CD14-positive monocyte (primary cell): Measurements from ENCODE around the gene MORN5. TPM values are rescaled to one million over a fixed set of nuclear protein-coding genes. Genes with fewer than 3 reads are reported as not detected.

Source experiments
- DNase-seq, 3 donors: peaks; one replicate each; pipeline ENCODE4 v3.0.0-alpha.2; 2011 to 2022
- H2AFZ ChIP-seq: 2 replicates; pipeline ENCODE4 v1.6.0; 2012; ENCODE audit warnings: mild to moderate bottlenecking, low read depth, low read length, inconsistent platforms; ENCODE audit not compliant: insufficient read depth, poor library complexity, severe bottlenecking
- H3K27ac ChIP-seq, 2 donors: 1 replicate in 1 of 2; 2 replicates in 1 of 2; pipeline ENCODE4 v1.5.1; 2012 to 2013; ENCODE audit warnings: low read length in 2 of 2, control low read depth in 1 of 2, inconsistent platforms in 1 of 2, low read depth in 1 of 2, mild to moderate bottlenecking in 1 of 2
- H3K27me3 ChIP-seq, 2 donors: one replicate each; pipeline versions ENCODE4 v1.6.0 to v1.6.1; 2011 to 2013; ENCODE audit warnings: low read length in 2 of 2; ENCODE audit not compliant: control insufficient read depth in 2 of 2, insufficient read depth in 2 of 2
- H3K36me3 ChIP-seq, 2 donors: replicated peaks in 1 of 2; 1 replicate in 1 of 2; 2 replicates in 1 of 2; pipeline versions ENCODE4 v1.5.1 to v1.6.1; 2012 to 2013; ENCODE audit warnings: low read length in 2 of 2, control low read depth in 1 of 2, inconsistent platforms in 1 of 2, mild to moderate bottlenecking in 1 of 2; ENCODE audit not compliant: insufficient read depth in 2 of 2, control insufficient read depth in 1 of 2
- H3K4me1 ChIP-seq, 2 donors: 1 replicate in 1 of 2; 2 replicates in 1 of 2; pipeline versions ENCODE4 v1.5.1 to v1.6.1; 2012 to 2013; ENCODE audit warnings: low read length in 2 of 2, control low read depth in 1 of 2, inconsistent platforms in 1 of 2, mild to moderate bottlenecking in 1 of 2, moderate library complexity in 1 of 2; ENCODE audit not compliant: insufficient read depth in 2 of 2, control insufficient read depth in 1 of 2
- H3K4me2 ChIP-seq: replicated peaks from 2 replicates; pipeline ENCODE3; 2012; ENCODE audit warnings: low read length, moderate library complexity, mild to moderate bottlenecking; ENCODE audit not compliant: poor library complexity, severe bottlenecking; ENCODE audit errors: extremely low read depth
- H3K4me3 ChIP-seq, 3 experiments: fragments of 200-600 bp in 1 of 3; sonication (generic) in 1 of 3; replicated peaks in 1 of 3; 1 replicate in 2 of 3; 2 replicates in 1 of 3; pipeline ENCODE4 v1.5.1; 2011 to 2013; ENCODE audit warnings: low read length in 3 of 3, mild to moderate bottlenecking in 3 of 3, control low read depth in 2 of 3, low read depth in 2 of 3, inconsistent platforms in 1 of 3, moderate library complexity in 1 of 3
- H3K79me2 ChIP-seq: 2 replicates; pipeline ENCODE4 v1.6.0; 2012; ENCODE audit warnings: mild to moderate bottlenecking, control low read depth, inconsistent platforms, low read length, moderate library complexity; ENCODE audit not compliant: insufficient read depth
- H3K9ac ChIP-seq: 2 replicates; pipeline ENCODE4 v1.6.0; 2017; ENCODE audit warnings: low read length, mild to moderate bottlenecking; ENCODE audit not compliant: insufficient read depth, poor library complexity, severe bottlenecking
- H3K9me3 ChIP-seq, 2 donors: replicated peaks in 1 of 2; 1 replicate in 1 of 2; 2 replicates in 1 of 2; pipeline versions ENCODE4 v1.5.1 to v1.6.1; 2012 to 2013; ENCODE audit warnings: low read length in 2 of 2, control low read depth in 1 of 2; ENCODE audit not compliant: control insufficient read depth in 1 of 2, insufficient read depth in 1 of 2
- H4K20me1 ChIP-seq: 2 replicates; pipeline ENCODE4 v1.6.0; 2012; ENCODE audit warnings: mild to moderate bottlenecking, low read length, control low read depth, moderate library complexity; ENCODE audit not compliant: insufficient read depth
- H3K27ac Mint-ChIP-seq, 7 donors: one replicate each; pipeline ENCODE4 v1.8.0; 2020; ENCODE audit warnings: mild to moderate bottlenecking in 7 of 7, mixed read lengths in 7 of 7, moderate library complexity in 6 of 7, inconsistent platforms in 2 of 7
- H3K27me3 Mint-ChIP-seq, 3 donors: one replicate each; pipeline ENCODE4 v1.8.0; 2021 to 2022; ENCODE audit warnings: low read depth in 3 of 3, mild to moderate bottlenecking in 3 of 3, mixed read lengths in 3 of 3, moderate library complexity in 3 of 3, inconsistent platforms in 1 of 3
- H3K36me3 Mint-ChIP-seq, 2 donors: one replicate each; pipeline ENCODE4 v1.8.0; 2020; ENCODE audit warnings: mixed read lengths in 2 of 2, inconsistent platforms in 1 of 2, mild to moderate bottlenecking in 1 of 2
- H3K4me1 Mint-ChIP-seq: one replicate; pipeline ENCODE4 v1.8.0; 2020; ENCODE audit warnings: mild to moderate bottlenecking, mixed read lengths
- H3K4me3 Mint-ChIP-seq, 2 donors: one replicate each; pipeline ENCODE4 v1.8.0; 2020; ENCODE audit warnings: mild to moderate bottlenecking in 2 of 2, mixed read lengths in 2 of 2, moderate library complexity in 1 of 2
- H3K9me3 Mint-ChIP-seq, 7 donors: one replicate each; pipeline ENCODE4 v1.8.0; 2020 to 2022; ENCODE audit warnings: mixed read lengths in 7 of 7, mild to moderate bottlenecking in 6 of 7, moderate library complexity in 6 of 7, inconsistent platforms in 2 of 7
- CTCF ChIP-seq: fragments of 200-600 bp; IDR thresholded peaks from one replicate; pipeline ENCODE4 v1.8.0; 2022; ENCODE audit warnings: antibody characterized with exemption, mild to moderate bottlenecking
- WGBS: methylation state at CpG from one replicate; pipeline ENCODE4 v1.1.5; 2013; ENCODE audit warnings: missing lambda C conversion rate; ENCODE audit not compliant: insufficient coverage; 5-methylcytosine and 5-hydroxymethylcytosine counted together
- intact Hi-C, 2 donors: fragments of 100-400 bp; cut with micrococcal nuclease; formaldehyde crosslinking; loops; one replicate each; pipeline versions ENCODE4 v1.15.0 to v1.15.1; 2023
- polyA plus RNA-seq, 3 donors: library from polyadenylated mRNA; depleted of rRNA in 1 of 3; unstranded in 2 of 3; stranded (reverse) in 1 of 3; fragments of 300-500 nt in 2 of 3; fragments of >200 nt in 1 of 3; fragmentation: Illumina TruSeq in 2 of 3; gene quantifications; 1 replicate in 2 of 3; 2 replicates in 1 of 3; pipeline ENCODE4 v1.2.3, GENCODE V29; 2012 to 2021

The MORN5 gene
- polyA plus RNA-seq, 3 donors, result not detected

GRCh38 chr9:122236681-122237080 lies 77.0 kb downstream of the MORN5 start:
- no peak for TF ChIP-seq CTCF
- no peaks in the 10 kb centered on the region for H3K4me1 Mint-ChIP-seq
- H3K27ac Mint-ChIP-seq, result no peak overlapping the region
- 93% methylated on average over 9 of the region's 10 CpGs for WGBS
- Histone ChIP-seq H4K20me1 (no peaks in the 10 kb centered on the region), H3K27ac (no peak overlapping the region), H3K27me3 (peaks cover 4 to 5% of the 10 kb centered on the region in 2 donors), H3K4me2 (no peak overlapping the region), H3K9me3 (no peaks in the 10 kb centered on the region), H3K79me2 (no peaks in the 10 kb centered on the region), H3K4me3 (no peak overlapping the region), H3K9ac (no peak overlapping the region), H3K36me3 (peaks cover 26 to 34% of the 10 kb centered on the region in 2 donors), H2AFZ (no peak overlapping the region), H3K4me1 (no peaks in the 10 kb centered on the region)
- H3K9me3 Mint-ChIP-seq, result no peaks in the 10 kb centered on the region
- peaks cover 35% of the 10 kb centered on the region in 2 donors for H3K36me3 Mint-ChIP-seq
- H3K4me3 Mint-ChIP-seq, result no peak overlapping the region
- peaks cover 3 to 8% (median 6%) of the 10 kb centered on the region in 3 donors for H3K27me3 Mint-ChIP-seq
- no peak for DNase-seq
- intact Hi-C loops, result no loop called here

GRCh38 chr9:122239722-122240121 lies 80.0 kb downstream of the MORN5 start:
- H3K4me1 ChIP-seq, result no peaks in the 10 kb centered on the region
- Mint-ChIP-seq H3K27ac (no peak overlapping the region), H3K36me3 (peaks cover 62% of the 10 kb centered on the region in 2 donors), H3K4me1 (no peaks in the 10 kb centered on the region), H3K4me3 (no peak overlapping the region), H3K27me3 (peaks cover 0 to under 1% (median 0%) of the 10 kb centered on the region in 3 donors), H3K9me3 (no peaks in the 10 kb centered on the region)
- intact Hi-C loops, result no loop called here
- H3K36me3 ChIP-seq, result peaks cover 56 to 65% of the 10 kb centered on the region in 2 donors
- no peak for DNase-seq
- H3K9me3 ChIP-seq, result no peaks in the 10 kb centered on the region
- H4K20me1 ChIP-seq, result no peaks in the 10 kb centered on the region
- H3K27me3 ChIP-seq, result no peaks in the 10 kb centered on the region
- WGBS, result 100% methylated on average over 1 of the region's 5 CpGs
- TF ChIP-seq CTCF, result no peak
- H3K4me2 ChIP-seq, result no peak overlapping the region
- H2AFZ ChIP-seq, result no peak overlapping the region
- no peak overlapping the region for H3K27ac ChIP-seq
- no peaks in the 10 kb centered on the region for H3K79me2 ChIP-seq
- H3K4me3 ChIP-seq, result no peak overlapping the region
- H3K9ac ChIP-seq, result no peak overlapping the region
